HCT116 (cell line): Measurements from ENCODE around the gene PDK2.

Source experiments
- CBX3 ChIP-seq: IDR thresholded peaks from 2 replicates; pipeline ENCODE4 v1.6.1; 2012; ENCODE audit warnings: low read depth
- POLR2A ChIP-seq: IDR thresholded peaks from 2 replicates; pipeline ENCODE4 v1.7.0; 2011; ENCODE audit warnings: borderline replicate concordance; ENCODE audit not compliant: insufficient read depth, insufficient read length; ENCODE audit errors: extremely low read depth
- RAD21 ChIP-seq: IDR thresholded peaks from 2 replicates; pipeline ENCODE4 v1.6.1; 2012; ENCODE audit warnings: low read depth, mild to moderate bottlenecking
- SP1 ChIP-seq: IDR thresholded peaks from 2 replicates; pipeline ENCODE4 v1.6.1; 2012; ENCODE audit warnings: low read depth
- TF ChIP-seq, protein P1 (sequence below), 3 experiments: fragments of 200-600 bp in 1 of 3; sonication (generic) in 1 of 3; IDR thresholded peaks in 2 of 3; conservative IDR thresholded peaks in 1 of 3; 2 replicates each; pipeline ENCODE4 v1.5.1; 2012 to 2017; ENCODE audit warnings: low read depth in 2 of 3, low read length in 2 of 3, antibody characterized with exemption in 1 of 3, borderline replicate concordance in 1 of 3, control low read depth in 1 of 3, mild to moderate bottlenecking in 1 of 3, mixed read lengths in 1 of 3, mixed run types in 1 of 3, moderate library complexity in 1 of 3; ENCODE audit not compliant: insufficient read depth in 1 of 3
- TF ChIP-seq, protein P2 (sequence below): IDR thresholded peaks from 2 replicates; pipeline ENCODE4 v1.6.1; 2012; ENCODE audit warnings: low read depth

DNA sequence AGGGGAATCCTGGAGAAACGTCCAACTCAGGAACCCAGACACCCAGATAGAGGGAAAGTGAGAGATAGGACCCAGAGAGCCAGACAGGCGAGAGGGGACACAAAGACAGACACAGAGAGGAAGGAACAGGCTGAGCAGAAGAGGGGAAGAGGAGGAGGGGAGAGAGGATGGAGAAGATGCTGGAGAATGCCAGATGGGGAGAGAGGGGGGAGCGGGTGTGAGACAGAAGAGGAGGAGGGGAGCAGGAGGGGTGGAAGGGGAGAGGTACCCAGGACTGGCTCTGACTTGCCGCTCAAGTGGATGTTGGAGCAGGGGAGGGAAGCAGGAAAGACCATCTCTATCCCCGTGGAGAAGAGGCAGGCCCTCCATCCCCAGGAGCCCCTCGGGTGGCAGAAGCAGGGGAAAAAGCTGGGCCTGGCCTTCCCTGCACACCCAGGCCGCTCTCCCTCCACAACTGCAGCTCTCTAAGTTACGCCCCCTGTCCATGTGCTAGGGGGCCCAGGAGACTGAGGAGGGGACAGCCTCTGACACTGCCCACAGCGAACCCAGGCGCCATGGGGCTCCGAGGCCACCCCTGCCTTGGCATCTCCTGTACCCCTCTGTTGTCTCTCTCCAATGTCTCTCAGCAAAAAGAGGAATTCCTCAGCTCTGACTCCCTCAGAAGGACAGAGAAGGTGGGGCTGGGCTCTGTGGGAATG is 50.5 kb downstream of the PDK2 start:
- TF ChIP-seq, protein P1, sequence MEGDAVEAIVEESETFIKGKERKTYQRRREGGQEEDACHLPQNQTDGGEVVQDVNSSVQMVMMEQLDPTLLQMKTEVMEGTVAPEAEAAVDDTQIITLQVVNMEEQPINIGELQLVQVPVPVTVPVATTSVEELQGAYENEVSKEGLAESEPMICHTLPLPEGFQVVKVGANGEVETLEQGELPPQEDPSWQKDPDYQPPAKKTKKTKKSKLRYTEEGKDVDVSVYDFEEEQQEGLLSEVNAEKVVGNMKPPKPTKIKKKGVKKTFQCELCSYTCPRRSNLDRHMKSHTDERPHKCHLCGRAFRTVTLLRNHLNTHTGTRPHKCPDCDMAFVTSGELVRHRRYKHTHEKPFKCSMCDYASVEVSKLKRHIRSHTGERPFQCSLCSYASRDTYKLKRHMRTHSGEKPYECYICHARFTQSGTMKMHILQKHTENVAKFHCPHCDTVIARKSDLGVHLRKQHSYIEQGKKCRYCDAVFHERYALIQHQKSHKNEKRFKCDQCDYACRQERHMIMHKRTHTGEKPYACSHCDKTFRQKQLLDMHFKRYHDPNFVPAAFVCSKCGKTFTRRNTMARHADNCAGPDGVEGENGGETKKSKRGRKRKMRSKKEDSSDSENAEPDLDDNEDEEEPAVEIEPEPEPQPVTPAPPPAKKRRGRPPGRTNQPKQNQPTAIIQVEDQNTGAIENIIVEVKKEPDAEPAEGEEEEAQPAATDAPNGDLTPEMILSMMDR (IDR thresholded peaks at IDR 0.05 in 2 of 3, conservative IDR thresholded peaks at IDR 0.05 in 1 of 3; ENCODE audit: borderline replicate concordance in 1 of 3, insufficient read depth in 1 of 3, low read depth in 2 of 3, low read length in 2 of 3), result no peak
- TF ChIP-seq, protein P2, sequence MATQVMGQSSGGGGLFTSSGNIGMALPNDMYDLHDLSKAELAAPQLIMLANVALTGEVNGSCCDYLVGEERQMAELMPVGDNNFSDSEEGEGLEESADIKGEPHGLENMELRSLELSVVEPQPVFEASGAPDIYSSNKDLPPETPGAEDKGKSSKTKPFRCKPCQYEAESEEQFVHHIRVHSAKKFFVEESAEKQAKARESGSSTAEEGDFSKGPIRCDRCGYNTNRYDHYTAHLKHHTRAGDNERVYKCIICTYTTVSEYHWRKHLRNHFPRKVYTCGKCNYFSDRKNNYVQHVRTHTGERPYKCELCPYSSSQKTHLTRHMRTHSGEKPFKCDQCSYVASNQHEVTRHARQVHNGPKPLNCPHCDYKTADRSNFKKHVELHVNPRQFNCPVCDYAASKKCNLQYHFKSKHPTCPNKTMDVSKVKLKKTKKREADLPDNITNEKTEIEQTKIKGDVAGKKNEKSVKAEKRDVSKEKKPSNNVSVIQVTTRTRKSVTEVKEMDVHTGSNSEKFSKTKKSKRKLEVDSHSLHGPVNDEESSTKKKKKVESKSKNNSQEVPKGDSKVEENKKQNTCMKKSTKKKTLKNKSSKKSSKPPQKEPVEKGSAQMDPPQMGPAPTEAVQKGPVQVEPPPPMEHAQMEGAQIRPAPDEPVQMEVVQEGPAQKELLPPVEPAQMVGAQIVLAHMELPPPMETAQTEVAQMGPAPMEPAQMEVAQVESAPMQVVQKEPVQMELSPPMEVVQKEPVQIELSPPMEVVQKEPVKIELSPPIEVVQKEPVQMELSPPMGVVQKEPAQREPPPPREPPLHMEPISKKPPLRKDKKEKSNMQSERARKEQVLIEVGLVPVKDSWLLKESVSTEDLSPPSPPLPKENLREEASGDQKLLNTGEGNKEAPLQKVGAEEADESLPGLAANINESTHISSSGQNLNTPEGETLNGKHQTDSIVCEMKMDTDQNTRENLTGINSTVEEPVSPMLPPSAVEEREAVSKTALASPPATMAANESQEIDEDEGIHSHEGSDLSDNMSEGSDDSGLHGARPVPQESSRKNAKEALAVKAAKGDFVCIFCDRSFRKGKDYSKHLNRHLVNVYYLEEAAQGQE, result no peak
- TF ChIP-seq POLR2A (no peak), CBX3 (no peak), RAD21 (no peak), SP1 (no peak)
